Endothelial cell of umbilical vein (primary cell): ENCODE results near the gene GRM8. TPM values are rescaled to one million over a fixed set of nuclear protein-coding genes. Genes with fewer than 3 reads are reported as not detected.

Experiments used
- BruUV-seq: library from RNA; stranded (reverse); fragments of 400-500 nt; replicated peaks from 2 replicates; lab custom pipeline; 2021; lab: Mats Ljungman, UMichigan
- CTCF ChIA-PET: fragments of 300-600, 350-600 bp; sonication (Branson Sonifier 250); formaldehyde crosslinking; loops from one replicate; lab custom pipeline; 2021; ENCODE audit warnings: antibody characterized with exemption, inconsistent platforms; lab: Charles Lee
- POLR2A ChIA-PET: fragments of 300-600, 350-600 bp; sonication (Branson Sonifier 250); formaldehyde crosslinking; loops from one replicate; lab custom pipeline; 2021; ENCODE audit warnings: antibody characterized with exemption, inconsistent platforms; lab: Charles Lee
- DNase-seq: peaks from one replicate; pipeline ENCODE4 v3.0.0-alpha.2; 2011; ENCODE audit warnings: low read depth, low spot score
- FAIRE-seq: peaks from 2 replicates; lab custom pipeline; 2011; peaks lifted over from hg19 to GRCh38; lab: Jason Lieb, UNC
- H2AFZ ChIP-seq: 2 replicates; pipeline ENCODE4 v1.6.0; 2012; ENCODE audit warnings: low read depth, low read length, control low read depth, inconsistent platforms
- H3K27ac ChIP-seq: 2 replicates; pipeline ENCODE4 v1.5.1; 2011; ENCODE audit warnings: low read depth, mild to moderate bottlenecking, control low read depth, low read length, moderate library complexity; ENCODE audit not compliant: insufficient read depth
- H3K27me3 ChIP-seq, 2 experiments: 2 replicates each; pipeline versions ENCODE4 v1.6.0 to v1.6.1; 2011; ENCODE audit warnings: low read length in 2 of 2, mixed read lengths in 1 of 2; ENCODE audit not compliant: control insufficient read depth in 2 of 2, insufficient read depth in 2 of 2
- H3K36me3 ChIP-seq, 2 experiments: 2 replicates in 1 of 2; 3 replicates in 1 of 2; pipeline ENCODE4 v1.5.1; 2011; ENCODE audit warnings: low read length in 2 of 2, mild to moderate bottlenecking in 1 of 2, moderate library complexity in 1 of 2; ENCODE audit not compliant: control insufficient read depth in 2 of 2, insufficient read depth in 2 of 2; ENCODE audit errors: extremely low read depth in 1 of 2
- H3K4me1 ChIP-seq: 3 replicates; pipeline ENCODE4 v1.5.1; 2011; ENCODE audit warnings: mild to moderate bottlenecking, low read length; ENCODE audit not compliant: control insufficient read depth, insufficient read depth; ENCODE audit errors: extremely low read depth
- H3K4me2 ChIP-seq: 2 replicates; pipeline ENCODE4 v1.6.1; 2011; ENCODE audit warnings: low read length, control low read depth, mixed read lengths; ENCODE audit not compliant: insufficient read depth
- H3K4me3 ChIP-seq, 3 experiments: fragments of 200-600 bp in 1 of 3; sonication (generic), shearing (Covaris generic) in 1 of 3; replicated peaks in 1 of 3; 2 replicates each; pipeline ENCODE4 v1.5.1; 2011 to 2016; ENCODE audit warnings: control low read depth in 3 of 3, low read length in 3 of 3, mild to moderate bottlenecking in 2 of 3, inconsistent platforms in 1 of 3, low read depth in 1 of 3, moderate library complexity in 1 of 3; ENCODE audit not compliant: insufficient read depth in 1 of 3
- H3K79me2 ChIP-seq: 2 replicates; pipeline ENCODE4 v1.6.0; 2012; ENCODE audit warnings: low read length, inconsistent platforms; ENCODE audit not compliant: control insufficient read depth, insufficient read depth
- H3K9ac ChIP-seq: replicated peaks from 2 replicates; pipeline ENCODE3; 2011; ENCODE audit warnings: low read length, control low read depth; ENCODE audit not compliant: insufficient read depth; ENCODE audit errors: extremely low read depth
- H3K9me1 ChIP-seq: replicated peaks from 3 replicates; pipeline ENCODE4 v1.6.0; 2011; ENCODE audit warnings: mild to moderate bottlenecking, low read length; ENCODE audit not compliant: control insufficient read depth, insufficient read depth; ENCODE audit errors: extremely low read depth
- H3K9me3 ChIP-seq: replicated peaks from 2 replicates; pipeline ENCODE4 v1.5.1; 2012; ENCODE audit warnings: low read length, inconsistent platforms; ENCODE audit not compliant: control insufficient read depth, insufficient read depth
- H4K20me1 ChIP-seq: replicated peaks from 2 replicates; pipeline ENCODE3; 2011; ENCODE audit warnings: mild to moderate bottlenecking, low read length; ENCODE audit not compliant: control insufficient read depth, insufficient read depth; ENCODE audit errors: extremely low read depth
- GATA2 ChIP-seq: IDR thresholded peaks from 2 replicates; pipeline ENCODE4 v1.7.0; 2011; ENCODE audit warnings: low read depth, mild to moderate bottlenecking, moderate library complexity, mixed read lengths, low read length; ENCODE audit not compliant: insufficient read length, insufficient read depth
- JUN ChIP-seq: IDR thresholded peaks from 2 replicates; pipeline ENCODE4 v1.6.1; 2011; ENCODE audit warnings: borderline replicate concordance, low read depth; ENCODE audit not compliant: insufficient read length, insufficient read depth
- MYC ChIP-seq: IDR thresholded peaks from one replicate; pipeline ENCODE4 v1.6.1; 2011; ENCODE audit warnings: mild to moderate bottlenecking, low read depth, low read length
- POLR2AphosphoS5 ChIP-seq: IDR thresholded peaks from 2 replicates; pipeline ENCODE4 v1.6.1; 2012; ENCODE audit warnings: low read depth, mild to moderate bottlenecking, control low read depth, low read length, moderate library complexity; ENCODE audit not compliant: insufficient read depth
- dilution Hi-C: fragments of 300-500 bp; cut with MboI; formaldehyde crosslinking; loops from one replicate; pipeline ENCODE4 v1.15.0; 2019; ENCODE audit warnings: low sequenced_read_pairs; ENCODE audit not compliant: extremely low pct_ligation_motif_present
- intact Hi-C: fragments of 100-400 bp; cut with micrococcal nuclease; formaldehyde crosslinking; loops from one replicate; pipeline ENCODE4 v1.10.0; 2022
- polyA plus RNA-seq, 4 experiments: library from polyadenylated mRNA; depleted of rRNA in 3 of 4; stranded (reverse) in 3 of 4; unstranded in 1 of 4; fragments of >200 nt; gene quantifications; 2 replicates each; pipeline versions ENCODE4 v1.2.1 to v1.2.3, GENCODE V29; 2011 to 2012; ENCODE audit warnings: missing spikeins in 1 of 4
- total RNA-seq: library from RNA; stranded (reverse); gene quantifications from 2 replicates; pipeline ENCODE4 v1.2.3, GENCODE V29; 2021
- TF ChIP-seq, protein P1 (sequence below), 2 donors: IDR thresholded peaks; 1 replicate in 1 of 2; 2 replicates in 1 of 2; pipeline ENCODE4 v1.5.1; 2011; ENCODE audit warnings: low read length in 2 of 2, mild to moderate bottlenecking in 2 of 2, moderate library complexity in 2 of 2, control low read depth in 1 of 2, inconsistent platforms in 1 of 2, low read depth in 1 of 2; ENCODE audit not compliant: insufficient read depth in 1 of 2; ENCODE audit errors: extremely low read depth in 1 of 2

The GRM8 gene
- total and polyA plus RNA-seq, 2 donors (not counting 3 experiments of a cell fraction or from before 2014, with no cell fraction given), result not detected

DNA sequence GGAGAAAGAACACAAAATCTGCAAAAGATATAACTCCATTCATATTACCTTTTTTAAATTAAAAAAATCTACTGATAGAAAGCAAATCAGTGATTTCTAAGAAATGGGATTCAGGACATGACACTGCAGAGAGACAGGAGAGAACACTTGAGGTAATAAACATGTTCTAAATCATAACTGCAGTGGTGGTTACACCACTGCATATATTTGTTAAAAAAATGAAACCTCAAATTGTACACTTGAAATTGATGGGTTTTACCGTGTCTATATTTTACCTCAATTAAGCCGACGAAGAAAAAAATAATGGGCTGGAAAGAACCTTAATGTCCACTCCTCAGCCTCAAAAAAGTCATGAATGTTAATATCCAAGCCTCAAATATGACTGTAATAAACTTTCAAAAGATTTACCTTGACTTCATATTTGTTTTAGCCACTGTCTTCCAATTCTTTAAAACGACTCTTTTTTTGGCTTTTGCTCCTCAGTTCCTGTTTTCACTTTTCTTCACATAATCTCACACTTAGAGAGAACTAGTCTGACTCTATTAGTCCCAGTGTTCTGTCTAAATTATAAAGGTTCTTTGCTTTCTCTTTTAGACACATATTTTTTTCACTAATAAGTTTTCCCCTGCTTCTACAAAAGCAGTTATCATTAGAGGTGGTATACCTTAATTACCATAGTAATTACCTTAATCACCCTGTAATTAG lies 502.4 kb downstream of the GRM8 start:
- no TSS peak for BruUV-seq
- no peak for FAIRE-seq
- POLR2A ChIA-PET, result no interaction called here

More for the DNA sequence above, 502.4 kb downstream of the GRM8 start:
- TF ChIP-seq GATA2 (no peak), JUN (no peak), POLR2AphosphoS5 (no peak), MYC (no peak)
- TF ChIP-seq, protein P1, sequence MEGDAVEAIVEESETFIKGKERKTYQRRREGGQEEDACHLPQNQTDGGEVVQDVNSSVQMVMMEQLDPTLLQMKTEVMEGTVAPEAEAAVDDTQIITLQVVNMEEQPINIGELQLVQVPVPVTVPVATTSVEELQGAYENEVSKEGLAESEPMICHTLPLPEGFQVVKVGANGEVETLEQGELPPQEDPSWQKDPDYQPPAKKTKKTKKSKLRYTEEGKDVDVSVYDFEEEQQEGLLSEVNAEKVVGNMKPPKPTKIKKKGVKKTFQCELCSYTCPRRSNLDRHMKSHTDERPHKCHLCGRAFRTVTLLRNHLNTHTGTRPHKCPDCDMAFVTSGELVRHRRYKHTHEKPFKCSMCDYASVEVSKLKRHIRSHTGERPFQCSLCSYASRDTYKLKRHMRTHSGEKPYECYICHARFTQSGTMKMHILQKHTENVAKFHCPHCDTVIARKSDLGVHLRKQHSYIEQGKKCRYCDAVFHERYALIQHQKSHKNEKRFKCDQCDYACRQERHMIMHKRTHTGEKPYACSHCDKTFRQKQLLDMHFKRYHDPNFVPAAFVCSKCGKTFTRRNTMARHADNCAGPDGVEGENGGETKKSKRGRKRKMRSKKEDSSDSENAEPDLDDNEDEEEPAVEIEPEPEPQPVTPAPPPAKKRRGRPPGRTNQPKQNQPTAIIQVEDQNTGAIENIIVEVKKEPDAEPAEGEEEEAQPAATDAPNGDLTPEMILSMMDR (IDR thresholded peaks at IDR 0.05; ENCODE audit: extremely low read depth in 1 of 2, insufficient read depth in 1 of 2, low read depth in 1 of 2, low read length in 2 of 2), result no peak
- CTCF ChIA-PET, result interaction anchor here (1.2 to 1.6 kb wide), 2 partner anchors 17 to 22 kb away, joined by 3 to 5 read pairs; no protein-coding TSS in a partner anchor
- Histone ChIP-seq H3K9me3 (no peaks in the 10 kb centered on the region), H3K4me2 (no peak overlapping the region), H3K27ac (no peak overlapping the region), H4K20me1 (no peaks in the 10 kb centered on the region), H3K27me3 (no peaks in the 10 kb centered on the region), H3K79me2 (no peaks in the 10 kb centered on the region), H3K9me1 (no peaks in the 10 kb centered on the region), H2AFZ (no peak overlapping the region), H3K4me1 (no peaks in the 10 kb centered on the region), H3K4me3 (no peak overlapping the region), H3K36me3 (no peaks in the 10 kb centered on the region), H3K9ac (no peak overlapping the region)
- dilution Hi-C loops (no loop called here), intact Hi-C loops (no loop called here)
- DNase-seq, result no peak
